Mesendoderm (in vitro differentiated cells): ENCODE data around the gene PDE1C.

ENCODE experiments used
- DNase-seq: peaks from one replicate; pipeline ENCODE4 v3.0.0; 2013
- H2AK5ac ChIP-seq: 2 replicates; pipeline ENCODE4 v1.6.1; 2013; ENCODE audit warnings: low read length, inconsistent platforms
- H2BK120ac ChIP-seq: 2 replicates; pipeline ENCODE4 v1.6.1; 2013; ENCODE audit warnings: low read depth, mild to moderate bottlenecking, low read length, moderate library complexity, mixed read lengths
- H2BK15ac ChIP-seq: replicated peaks from 2 replicates; pipeline ENCODE4 v1.6.1; 2013; ENCODE audit warnings: low read depth, mild to moderate bottlenecking, moderate library complexity
- H2BK5ac ChIP-seq: 2 replicates; pipeline ENCODE4 v1.6.1; 2013; ENCODE audit warnings: low read length, inconsistent platforms
- H3K18ac ChIP-seq: 2 replicates; pipeline ENCODE4 v1.6.1; 2013; ENCODE audit warnings: mild to moderate bottlenecking, low read length, mixed read lengths
- H3K23ac ChIP-seq: one replicate; pipeline ENCODE4 v1.6.1; 2013; ENCODE audit warnings: low read length
- H3K27ac ChIP-seq: 2 replicates; pipeline ENCODE4 v1.5.1; 2013; ENCODE audit warnings: low read depth, mild to moderate bottlenecking, inconsistent platforms, low read length, moderate library complexity
- H3K27me3 ChIP-seq: 2 replicates; pipeline ENCODE4 v1.6.1; 2013; ENCODE audit warnings: low read length, control low read depth, mild to moderate bottlenecking, inconsistent platforms; ENCODE audit not compliant: insufficient read depth, poor library complexity
- H3K36me3 ChIP-seq: 2 replicates; pipeline ENCODE4 v1.6.1; 2013; ENCODE audit warnings: low read length, inconsistent platforms; ENCODE audit not compliant: control insufficient read depth, insufficient read depth
- H3K4ac ChIP-seq: one replicate; pipeline ENCODE4 v1.6.1; 2013; ENCODE audit warnings: low read depth, mild to moderate bottlenecking, low read length, moderate library complexity
- H3K4me1 ChIP-seq: 2 replicates; pipeline ENCODE4 v1.6.1; 2013; ENCODE audit warnings: low read depth, low read length, inconsistent platforms; ENCODE audit not compliant: control insufficient read depth
- H3K4me2 ChIP-seq: 2 replicates; pipeline ENCODE4 v1.6.1; 2013; ENCODE audit warnings: low read length
- H3K4me3 ChIP-seq: 2 replicates; pipeline ENCODE4 v1.5.1; 2013; ENCODE audit warnings: mild to moderate bottlenecking, low read length
- H3K56ac ChIP-seq: one replicate; pipeline ENCODE4 v1.6.1; 2013; ENCODE audit warnings: low read length
- H3K79me1 ChIP-seq: 2 replicates; pipeline ENCODE4 v1.6.1; 2013; ENCODE audit warnings: low read length, inconsistent platforms
- H3K79me2 ChIP-seq: 2 replicates; pipeline ENCODE4 v1.6.1; 2013; ENCODE audit warnings: mild to moderate bottlenecking, low read length; ENCODE audit not compliant: control insufficient read depth, insufficient read depth
- H3K9ac ChIP-seq: 2 replicates; pipeline ENCODE4 v1.6.1; 2013; ENCODE audit warnings: low read length, inconsistent platforms
- H4K5ac ChIP-seq: one replicate; pipeline ENCODE4 v1.6.1; 2013; ENCODE audit warnings: low read length
- H4K8ac ChIP-seq: one replicate; pipeline ENCODE4 v1.6.1; 2013; ENCODE audit warnings: low read depth, mild to moderate bottlenecking, control low read depth, low read length, moderate library complexity
- WGBS: extraction: QIAGEN DNeasy Blood & Tissue Kit; methylation state at CpG from one replicate; pipeline ENCODE4 v1.1.7; 2013; ENCODE audit warnings: low lambda C conversion rate, missing lambda C conversion rate; ENCODE audit not compliant: insufficient coverage; ENCODE audit errors: extremely low coverage; 5-methylcytosine and 5-hydroxymethylcytosine counted together

Gene PDE1C

GRCh38 chr7:32042900-32043299 lies 27.3 kb downstream of the PDE1C start:
- H3K27me3 ChIP-seq = no peaks in the 10 kb centered on the region
- DNase-seq = peak; percentile 10
- no peak overlapping the region for H3K4ac ChIP-seq
- no peak overlapping the region for H3K56ac ChIP-seq
- H4K5ac ChIP-seq = no peak overlapping the region
- H3K4me2 ChIP-seq = no peak overlapping the region
- H2BK5ac ChIP-seq = no peak overlapping the region
- no peak overlapping the region for H2BK120ac ChIP-seq
- no peaks in the 10 kb centered on the region for H3K79me1 ChIP-seq
- no peaks in the 10 kb centered on the region for H3K79me2 ChIP-seq
- H4K8ac ChIP-seq = no peak overlapping the region
- H2BK15ac ChIP-seq = no peak overlapping the region
- H3K4me3 ChIP-seq = no peak overlapping the region
- WGBS = no CpG with 5 or more reads among the region's 5 CpGs
- H3K18ac ChIP-seq = no peak overlapping the region
- no peaks in the 10 kb centered on the region for H3K36me3 ChIP-seq
- no peak overlapping the region for H3K23ac ChIP-seq
- H3K9ac ChIP-seq = no peak overlapping the region
- no peaks in the 10 kb centered on the region for H3K4me1 ChIP-seq
- H3K27ac ChIP-seq = no peak overlapping the region
- H2AK5ac ChIP-seq = no peak overlapping the region

DNA sequence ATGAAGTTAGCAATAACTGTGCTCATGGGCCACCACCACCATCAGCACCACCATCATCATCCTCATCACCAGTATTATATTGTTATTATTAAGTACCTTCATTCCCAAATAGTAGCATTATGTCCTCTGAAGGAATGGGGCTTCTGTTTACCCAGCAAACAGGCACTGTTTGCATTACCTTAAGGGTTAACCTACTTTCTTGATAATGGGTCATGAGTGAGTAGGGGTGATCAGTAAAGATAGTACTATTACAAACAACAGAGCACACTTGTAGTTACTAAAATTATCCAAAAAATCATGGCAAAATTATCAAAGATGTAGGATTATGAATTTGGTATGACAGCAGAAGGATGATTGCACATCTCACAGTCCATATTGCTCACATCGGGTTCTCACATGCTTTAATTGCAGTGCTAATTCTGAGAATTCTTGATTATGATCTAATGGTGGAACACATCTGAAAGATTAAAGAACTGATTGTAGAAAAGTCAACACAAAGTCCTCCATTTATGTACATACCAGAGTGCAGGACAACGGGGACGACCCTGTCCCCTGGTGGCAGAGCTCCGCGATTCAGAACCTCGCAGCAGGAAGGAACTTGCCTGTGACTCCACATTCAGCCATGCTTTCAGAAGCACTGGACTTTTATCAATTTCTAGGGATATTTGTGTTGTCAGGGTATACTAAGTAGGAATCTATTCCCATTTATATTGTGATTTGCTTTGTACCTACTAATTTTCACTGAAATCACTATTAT lies 31.0 kb downstream of the PDE1C start:
- no peak overlapping the region for H3K4me2 ChIP-seq
- H4K8ac ChIP-seq = no peak overlapping the region
- H2BK5ac ChIP-seq = no peak overlapping the region
- H3K4ac ChIP-seq = no peak overlapping the region
- no peak overlapping the region for H3K56ac ChIP-seq
- DNase-seq = peak; percentile 44
- no CpG with 5 or more reads among the region's 6 CpGs for WGBS
- no peak overlapping the region for H3K9ac ChIP-seq
- no peak overlapping the region for H2AK5ac ChIP-seq
- H4K5ac ChIP-seq = no peak overlapping the region
- H3K4me3 ChIP-seq = no peak overlapping the region
- no peaks in the 10 kb centered on the region for H3K36me3 ChIP-seq
- no peaks in the 10 kb centered on the region for H3K79me2 ChIP-seq
- no peak overlapping the region for H3K27ac ChIP-seq
- no peak overlapping the region for H2BK120ac ChIP-seq
- H2BK15ac ChIP-seq = no peak overlapping the region
- H3K23ac ChIP-seq = no peak overlapping the region
- no peaks in the 10 kb centered on the region for H3K4me1 ChIP-seq
- no peak overlapping the region for H3K18ac ChIP-seq
- H3K27me3 ChIP-seq = no peaks in the 10 kb centered on the region
- no peaks in the 10 kb centered on the region for H3K79me1 ChIP-seq

DNA sequence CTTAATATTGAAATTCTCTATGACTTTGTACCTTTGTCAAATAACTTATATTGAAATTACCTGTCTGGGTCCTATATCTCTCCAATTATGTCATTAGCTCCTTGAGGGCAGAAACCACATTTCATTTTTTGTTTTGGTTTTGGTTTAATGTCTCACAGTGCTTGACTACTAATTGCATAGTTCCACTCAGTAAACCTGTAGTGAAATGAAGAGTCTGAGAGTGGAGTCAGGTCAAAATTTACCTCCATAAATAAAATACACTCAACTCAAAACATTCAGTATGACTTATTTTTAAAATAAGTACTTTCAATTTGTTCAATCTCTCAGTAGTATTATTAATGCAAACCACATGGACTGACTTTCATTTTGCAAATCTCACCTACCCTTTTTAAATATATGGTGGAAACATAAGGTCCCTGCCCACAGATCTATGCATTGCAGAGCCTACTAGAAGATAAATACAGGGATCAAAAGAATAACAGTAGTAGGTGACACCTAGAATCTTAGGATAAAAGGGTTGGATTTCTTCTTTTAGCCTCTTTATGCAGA lies 32.5 kb downstream of the PDE1C start:
- Histone ChIP-seq H2AK5ac (no peak overlapping the region), H3K56ac (no peak overlapping the region), H3K4me2 (no peak overlapping the region), H2BK5ac (no peak overlapping the region), H2BK15ac (no peak overlapping the region), H3K79me2 (no peaks in the 10 kb centered on the region), H3K27ac (no peak overlapping the region), H3K27me3 (no peaks in the 10 kb centered on the region), H4K5ac (no peak overlapping the region), H3K18ac (no peak overlapping the region), H3K36me3 (no peaks in the 10 kb centered on the region), H2BK120ac (no peak overlapping the region), H3K4me3 (no peak overlapping the region), H3K23ac (no peak overlapping the region), H3K4ac (no peak overlapping the region), H3K79me1 (no peaks in the 10 kb centered on the region), H4K8ac (no peak overlapping the region), H3K4me1 (no peaks in the 10 kb centered on the region), H3K9ac (no peak overlapping the region)
- no peak for DNase-seq

GRCh38 chr7:32036557-32036956 lies 33.6 kb downstream of the PDE1C start:
- WGBS = no CpG with 5 or more reads among the region's 2 CpGs
- no peak for DNase-seq

GRCh38 chr7:32034052-32034451 lies 36.2 kb downstream of the PDE1C start:
- H3K36me3 ChIP-seq = no peaks in the 10 kb centered on the region
- no peak overlapping the region for H3K4ac ChIP-seq
- H2BK120ac ChIP-seq = no peak overlapping the region
- H3K4me3 ChIP-seq = no peak overlapping the region
- no peaks in the 10 kb centered on the region for H3K27me3 ChIP-seq
- H3K4me1 ChIP-seq = no peaks in the 10 kb centered on the region
- no peak overlapping the region for H3K27ac ChIP-seq
- no peak overlapping the region for H2BK15ac ChIP-seq
- no peak overlapping the region for H3K4me2 ChIP-seq
- no peak overlapping the region for H3K23ac ChIP-seq
- no peak overlapping the region for H4K8ac ChIP-seq
- WGBS = no CpG with 5 or more reads among the region's 2 CpGs
- no peaks in the 10 kb centered on the region for H3K79me2 ChIP-seq
- H2AK5ac ChIP-seq = no peak overlapping the region
- H3K56ac ChIP-seq = no peak overlapping the region
- no peak overlapping the region for H3K9ac ChIP-seq
- no peak overlapping the region for H3K18ac ChIP-seq
- peak; percentile 33 for DNase-seq
- no peak overlapping the region for H2BK5ac ChIP-seq
- no peak overlapping the region for H4K5ac ChIP-seq
- no peaks in the 10 kb centered on the region for H3K79me1 ChIP-seq

More at GRCh38 chr7:32036557-32036956, 33.6 kb downstream of the PDE1C start:
- Histone ChIP-seq H2BK15ac (no peak overlapping the region), H3K79me2 (no peaks in the 10 kb centered on the region), H2AK5ac (no peak overlapping the region), H3K27me3 (no peaks in the 10 kb centered on the region), H3K4me3 (no peak overlapping the region), H4K8ac (no peak overlapping the region), H2BK5ac (no peak overlapping the region), H3K23ac (no peak overlapping the region), H4K5ac (no peak overlapping the region), H3K36me3 (no peaks in the 10 kb centered on the region), H2BK120ac (no peak overlapping the region), H3K56ac (no peak overlapping the region), H3K4me2 (no peak overlapping the region), H3K18ac (no peak overlapping the region), H3K79me1 (no peaks in the 10 kb centered on the region), H3K4ac (no peak overlapping the region), H3K27ac (no peak overlapping the region), H3K9ac (no peak overlapping the region), H3K4me1 (no peaks in the 10 kb centered on the region)

- no CpG with 5 or more reads among the region's 3 CpGs for WGBS
- no peaks in the 10 kb centered on the region for H3K4me1 ChIP-seq
- H3K9ac ChIP-seq = no peak overlapping the region
- no peak overlapping the region for H4K8ac ChIP-seq
- H3K56ac ChIP-seq = no peak overlapping the region
- no peaks in the 10 kb centered on the region for H3K27me3 ChIP-seq
- H2BK15ac ChIP-seq = no peak overlapping the region
- no peak overlapping the region for H3K18ac ChIP-seq
- H3K4ac ChIP-seq = no peak overlapping the region
- peak; percentile 8 for DNase-seq
- H3K79me1 ChIP-seq = no peaks in the 10 kb centered on the region
- no peak overlapping the region for H4K5ac ChIP-seq
- H2BK120ac ChIP-seq = no peak overlapping the region
- H3K27ac ChIP-seq = no peak overlapping the region
- no peak overlapping the region for H2BK5ac ChIP-seq
- H3K79me2 ChIP-seq = no peaks in the 10 kb centered on the region
- H2AK5ac ChIP-seq = no peak overlapping the region
- H3K36me3 ChIP-seq = no peaks in the 10 kb centered on the region
- no peak overlapping the region for H3K4me2 ChIP-seq
- H3K4me3 ChIP-seq = no peak overlapping the region
- no peak overlapping the region for H3K23ac ChIP-seq
Measured at GRCh38 chr7:32033006-32033405, 37.2 kb downstream of the PDE1C start.
